ENCODE data around the gene KPNA5.

GRCh38 chr6:116649129-116649528 lies 31.9 kb upstream of the KPNA5 start:
- TF ChIP-seq CTCF (IDR thresholded peaks at IDR 0.05; ENCODE audit: borderline replicate concordance, extremely low read depth, low read length, poor library complexity, severe bottlenecking) (no peak), EZH2 (IDR thresholded peaks at IDR 0.05; ENCODE audit: borderline replicate concordance, low read depth, low read length, severe bottlenecking) (no peak)
